ENCODE data around the gene ZNF827.
A peak's percentile ranks its signal among the peaks of the same experiment; 100 is the strongest.

The ZNF827 gene

DNA sequence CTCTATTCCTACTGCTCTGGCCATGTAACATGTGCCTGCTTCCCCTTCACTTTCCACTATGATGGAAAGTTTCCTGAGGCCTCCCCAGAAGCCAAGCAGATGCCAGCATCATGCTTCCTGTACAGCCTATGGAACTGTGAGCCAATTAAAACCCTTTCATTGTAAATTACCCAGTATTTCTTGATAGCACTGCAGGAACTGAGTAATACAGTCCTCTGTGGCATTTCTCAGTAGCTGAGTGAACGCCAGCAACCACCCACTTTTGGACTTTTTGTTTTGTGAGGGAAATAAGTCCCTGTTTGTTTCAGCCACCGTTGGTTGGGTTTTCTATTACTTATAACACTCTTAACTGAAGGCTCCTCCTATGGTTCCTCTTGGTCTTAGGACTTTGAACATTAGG lies 154.6 kb downstream of the ZNF827 start:
- no peak for DNase-seq

DNA sequence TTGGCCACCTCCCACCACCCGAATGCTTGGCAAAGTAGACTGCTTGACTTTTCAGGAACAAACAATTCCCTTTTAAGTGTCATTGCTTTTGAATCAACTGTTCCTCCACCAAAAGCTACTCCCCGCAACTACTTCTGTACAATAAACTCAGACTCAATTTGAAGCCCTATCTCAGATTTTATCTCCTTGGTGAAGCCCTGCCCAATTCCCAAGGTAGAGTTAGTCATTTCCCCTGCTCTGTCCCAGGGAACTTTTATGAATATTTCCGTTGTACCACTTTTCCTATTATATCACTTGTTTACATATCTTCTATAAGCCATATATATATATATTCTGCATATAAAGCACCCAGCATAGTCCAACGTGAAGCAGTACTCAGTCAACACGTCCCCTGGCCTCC lies 155.9 kb downstream of the ZNF827 start:
- DNase-seq: no peak

DNA sequence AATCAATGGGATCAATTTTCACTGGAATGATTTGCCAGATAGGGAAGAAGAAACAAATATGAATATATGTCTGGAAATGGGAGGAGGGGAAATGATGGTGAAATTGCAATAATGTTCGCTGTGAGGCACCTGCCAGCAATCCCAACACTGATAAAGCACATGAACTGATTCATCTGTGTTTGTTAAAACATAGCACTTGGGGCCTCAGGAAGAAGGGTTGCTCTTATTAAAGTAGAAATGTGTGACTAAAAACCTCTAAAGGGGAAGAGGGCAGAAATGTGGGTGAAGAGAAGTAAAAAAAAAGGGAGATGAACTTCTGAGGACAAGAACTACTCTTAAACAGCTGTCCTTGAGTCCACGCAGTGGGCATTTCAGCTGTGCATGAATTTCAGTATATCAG lies 157.3 kb downstream of the ZNF827 start:
- no peak for DNase-seq

DNA sequence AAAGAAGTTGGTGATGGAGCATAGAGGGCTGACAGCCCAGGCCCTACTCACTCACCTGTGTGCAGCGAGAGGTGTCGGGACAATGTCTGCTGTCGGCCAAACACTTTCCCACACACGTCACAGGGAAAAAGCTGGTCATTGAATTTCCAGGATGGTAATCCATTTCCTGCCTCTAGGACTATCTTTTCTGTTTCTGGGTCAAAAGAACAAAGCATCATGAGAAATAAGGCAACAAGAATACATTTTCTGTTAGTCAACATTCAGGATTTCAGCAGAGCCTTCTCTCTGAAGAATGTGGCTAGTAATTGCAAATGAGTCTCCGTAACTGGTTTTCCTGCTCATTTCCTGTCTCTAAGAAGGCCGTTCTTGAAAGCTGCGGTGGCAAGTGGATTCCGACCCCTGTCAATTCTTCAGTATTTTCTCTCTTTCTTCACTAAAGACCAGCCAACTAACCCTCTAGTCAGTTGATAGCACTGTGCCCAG lies 159.3 kb downstream of the ZNF827 start:
- DNase-seq: no peak

DNA sequence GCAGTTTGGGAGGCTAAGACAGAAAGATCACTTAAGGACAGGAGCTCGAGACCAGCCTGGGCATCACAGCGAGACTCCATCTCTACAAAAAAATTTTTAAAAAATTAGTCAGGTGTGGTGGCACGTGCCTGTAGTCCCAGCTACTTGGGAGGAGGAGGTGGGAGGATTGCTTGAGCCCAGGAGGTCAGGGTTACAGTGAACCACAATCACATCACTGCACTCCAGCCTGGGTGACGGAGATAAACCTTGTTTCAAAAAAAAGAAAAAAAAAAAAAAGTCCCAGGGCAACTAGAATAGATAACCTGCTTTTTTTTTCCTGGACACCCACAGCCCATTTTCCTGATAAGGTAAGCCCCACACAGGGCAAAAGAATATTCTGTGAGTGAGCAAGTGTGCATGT lies 162.4 kb downstream of the ZNF827 start:
- no peak for DNase-seq

DNA sequence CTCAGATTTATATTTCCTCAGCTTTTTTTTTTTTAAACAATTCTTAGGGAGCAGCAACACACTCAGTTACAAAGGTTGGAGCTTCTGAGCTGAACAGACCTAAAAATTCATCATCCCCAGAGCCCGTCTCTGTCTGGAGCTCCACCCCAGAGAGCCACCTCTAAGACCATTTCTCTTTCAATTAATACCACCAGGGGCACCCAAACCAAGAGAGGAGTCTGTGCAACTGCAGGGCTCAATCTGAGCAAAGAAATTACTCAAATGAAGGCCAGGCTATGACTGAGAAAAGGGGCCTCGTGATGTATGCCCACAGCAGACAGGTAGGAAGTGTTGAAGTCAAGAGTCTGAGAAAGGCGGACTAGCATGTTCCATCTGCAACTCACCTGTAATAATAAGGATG lies 163.2 kb downstream of the ZNF827 start:
- DNase-seq: no peak

DNA sequence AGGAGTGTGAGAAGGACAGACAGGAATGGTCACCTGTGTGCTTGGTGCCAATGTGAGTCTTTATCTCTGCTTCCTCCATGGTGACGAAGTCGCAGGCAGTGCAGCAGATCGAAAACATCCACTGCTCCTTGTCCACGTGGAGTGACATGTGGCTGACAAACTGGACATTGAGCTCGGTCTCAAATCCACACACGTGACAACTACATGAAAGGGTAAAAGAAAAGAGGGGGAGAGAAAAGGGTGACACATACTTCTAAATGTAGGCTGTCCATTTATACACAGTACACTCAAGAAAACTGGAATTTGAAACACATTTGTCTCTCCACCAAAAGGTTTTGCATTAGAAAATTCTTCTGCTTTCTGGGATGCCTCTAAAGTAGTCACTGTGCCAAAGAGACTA lies 164.2 kb downstream of the ZNF827 start:
- no peak for DNase-seq

DNA sequence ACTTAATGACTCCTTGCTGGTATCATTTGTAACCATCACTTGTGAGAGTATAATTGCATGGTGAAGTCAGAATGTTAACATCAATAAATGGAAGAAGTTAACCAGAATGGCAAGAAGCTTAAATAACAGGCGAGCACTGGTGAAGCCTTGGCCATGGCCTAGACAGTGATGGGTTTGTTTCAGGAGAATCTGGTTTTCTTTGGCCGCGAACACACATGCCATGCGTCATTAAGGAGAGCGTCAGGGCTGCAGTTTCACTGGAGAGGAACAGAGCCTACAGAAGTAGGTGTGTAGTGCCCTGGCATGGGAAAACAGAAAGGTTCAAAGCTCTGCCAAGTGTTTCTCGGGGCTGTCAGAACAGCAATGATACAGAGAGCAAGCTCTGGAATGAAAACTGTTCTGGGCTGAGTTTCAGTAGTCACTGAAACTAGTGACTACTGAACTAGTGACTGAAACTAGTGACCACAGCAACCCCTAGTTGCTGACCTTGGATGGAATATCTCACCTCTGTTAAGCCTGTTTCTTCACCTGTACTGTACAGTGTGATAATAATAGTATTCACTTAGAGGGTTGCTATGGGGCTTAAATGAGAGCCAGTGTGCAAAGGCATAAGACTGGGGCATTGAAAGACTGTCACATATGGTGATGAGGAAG lies 164.9 kb downstream of the ZNF827 start:
- no peak for DNase-seq

DNA sequence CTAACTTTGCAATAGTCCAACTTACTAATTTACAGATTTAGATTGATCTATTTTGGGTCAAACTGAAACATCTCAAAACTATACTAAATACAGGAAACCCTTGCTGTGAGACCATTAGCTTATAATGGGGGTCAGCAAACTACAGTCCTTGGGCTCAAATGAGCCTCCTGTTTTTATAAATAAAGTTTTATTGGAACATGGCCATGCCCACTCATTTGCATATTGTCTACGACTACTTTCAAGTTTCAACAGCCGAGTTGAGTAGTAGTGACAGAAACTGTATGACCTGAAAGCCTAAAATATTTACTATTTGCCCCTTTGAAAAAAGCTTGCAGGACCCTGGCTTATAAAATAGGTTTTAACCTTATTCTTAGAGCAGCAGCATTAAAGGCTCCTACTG lies 166.3 kb downstream of the ZNF827 start:
- no peak for DNase-seq

DNA sequence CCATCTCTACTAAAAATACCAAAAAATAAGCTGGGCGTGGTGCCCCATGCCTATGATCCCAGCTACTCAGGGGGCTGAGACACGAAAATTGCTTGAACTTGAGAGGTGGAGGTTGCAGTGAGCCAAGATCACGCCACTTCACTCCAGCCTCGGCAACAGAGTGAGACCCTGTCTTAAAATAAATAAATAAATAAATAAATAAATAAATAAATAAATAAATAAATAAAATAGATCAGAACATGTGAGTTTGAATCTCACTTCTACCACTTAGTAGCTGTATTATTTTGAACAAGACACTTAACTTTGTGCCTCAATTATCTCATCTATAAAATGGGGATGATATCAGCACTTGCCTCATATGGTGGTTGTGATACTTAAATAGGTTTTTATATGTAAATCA lies 168.5 kb downstream of the ZNF827 start:
- peak; percentile 16 for DNase-seq

DNA sequence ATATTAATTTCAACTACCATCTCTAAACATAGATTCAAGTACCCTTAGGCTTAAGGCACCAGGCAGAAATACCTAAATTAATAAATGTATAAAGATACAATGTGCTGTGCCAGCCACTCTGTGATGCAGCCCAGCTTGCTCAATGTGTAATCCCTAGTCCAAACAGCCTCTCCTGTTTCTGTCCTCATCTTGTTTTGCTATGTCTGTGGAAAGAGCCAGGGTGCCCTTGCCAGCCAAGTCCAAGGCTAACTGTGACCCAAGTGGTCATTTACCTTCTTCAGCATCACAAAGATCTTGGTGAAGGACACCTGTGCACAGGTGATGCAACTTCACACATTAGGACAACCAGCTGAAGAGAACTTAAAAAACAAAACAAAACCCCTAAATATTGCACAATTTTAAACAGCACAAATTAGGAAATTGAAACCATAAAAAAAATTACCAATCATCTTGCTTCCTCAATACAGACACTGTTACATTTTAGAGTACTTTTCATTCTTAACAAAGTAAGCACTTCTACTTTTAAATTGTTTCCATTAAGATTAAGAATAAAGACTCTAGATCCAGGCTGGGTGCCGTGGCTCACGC lies 169.1 kb downstream of the ZNF827 start:
- no peak for DNase-seq

DNA sequence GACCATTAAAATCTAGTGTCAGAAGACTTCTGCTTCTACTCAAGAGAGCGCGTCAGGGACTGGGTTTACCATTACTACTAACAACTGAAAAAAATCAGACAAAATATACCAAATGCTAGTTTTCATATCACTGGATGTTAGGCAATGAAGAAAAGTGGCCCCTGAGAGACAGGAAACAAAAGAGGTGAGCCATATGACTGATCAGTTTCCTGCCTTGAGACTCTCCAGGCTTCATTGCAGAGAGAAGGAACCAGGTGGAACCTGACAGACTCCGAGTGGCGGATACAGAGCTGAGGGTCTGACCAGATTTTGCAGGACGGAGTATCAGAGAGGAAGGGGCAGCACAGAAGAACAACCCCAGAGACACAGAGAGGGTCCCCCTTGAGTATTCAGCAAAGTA lies 172.3 kb downstream of the ZNF827 start:
- no peak for DNase-seq

DNA sequence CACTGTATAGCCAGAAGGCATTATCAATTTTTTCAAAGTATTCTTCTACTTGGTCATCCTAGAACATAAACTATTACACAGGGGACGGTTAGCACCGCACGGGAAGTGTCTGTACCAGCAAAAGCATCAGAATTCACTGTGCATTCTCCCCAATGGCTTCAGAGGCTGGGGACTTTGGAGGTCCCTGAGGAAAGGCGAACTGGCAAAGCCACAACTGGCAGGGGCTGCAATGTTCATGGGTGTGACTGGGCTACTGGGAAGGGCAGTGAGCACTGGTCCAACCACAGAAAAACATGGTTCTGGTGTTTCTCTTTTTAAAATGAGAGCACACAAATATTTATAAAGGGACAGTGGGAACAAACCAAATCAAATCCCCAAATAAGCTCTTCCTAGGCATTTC lies 175.2 kb downstream of the ZNF827 start:
- DNase-seq: no peak

DNA sequence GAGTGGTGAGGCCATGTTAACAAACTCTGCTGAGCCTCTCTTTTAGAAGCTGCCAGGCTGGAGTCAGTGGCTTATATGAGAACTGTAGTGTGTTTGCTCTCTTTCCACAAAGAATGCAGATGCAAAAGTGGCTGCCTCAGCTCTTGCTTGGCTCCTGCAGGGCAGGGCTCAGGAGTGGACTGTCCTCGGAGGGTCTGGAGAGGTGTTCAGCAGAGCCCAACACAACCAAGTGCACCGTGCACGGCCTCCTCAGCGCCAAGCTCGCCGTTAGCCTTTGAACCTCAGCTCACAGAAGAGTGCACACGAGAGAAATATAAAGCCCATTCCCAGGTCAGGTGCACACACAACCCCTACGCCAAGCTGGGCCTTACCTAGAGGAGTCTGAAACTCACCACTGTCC lies 175.9 kb downstream of the ZNF827 start:
- DNase-seq: no peak

DNA sequence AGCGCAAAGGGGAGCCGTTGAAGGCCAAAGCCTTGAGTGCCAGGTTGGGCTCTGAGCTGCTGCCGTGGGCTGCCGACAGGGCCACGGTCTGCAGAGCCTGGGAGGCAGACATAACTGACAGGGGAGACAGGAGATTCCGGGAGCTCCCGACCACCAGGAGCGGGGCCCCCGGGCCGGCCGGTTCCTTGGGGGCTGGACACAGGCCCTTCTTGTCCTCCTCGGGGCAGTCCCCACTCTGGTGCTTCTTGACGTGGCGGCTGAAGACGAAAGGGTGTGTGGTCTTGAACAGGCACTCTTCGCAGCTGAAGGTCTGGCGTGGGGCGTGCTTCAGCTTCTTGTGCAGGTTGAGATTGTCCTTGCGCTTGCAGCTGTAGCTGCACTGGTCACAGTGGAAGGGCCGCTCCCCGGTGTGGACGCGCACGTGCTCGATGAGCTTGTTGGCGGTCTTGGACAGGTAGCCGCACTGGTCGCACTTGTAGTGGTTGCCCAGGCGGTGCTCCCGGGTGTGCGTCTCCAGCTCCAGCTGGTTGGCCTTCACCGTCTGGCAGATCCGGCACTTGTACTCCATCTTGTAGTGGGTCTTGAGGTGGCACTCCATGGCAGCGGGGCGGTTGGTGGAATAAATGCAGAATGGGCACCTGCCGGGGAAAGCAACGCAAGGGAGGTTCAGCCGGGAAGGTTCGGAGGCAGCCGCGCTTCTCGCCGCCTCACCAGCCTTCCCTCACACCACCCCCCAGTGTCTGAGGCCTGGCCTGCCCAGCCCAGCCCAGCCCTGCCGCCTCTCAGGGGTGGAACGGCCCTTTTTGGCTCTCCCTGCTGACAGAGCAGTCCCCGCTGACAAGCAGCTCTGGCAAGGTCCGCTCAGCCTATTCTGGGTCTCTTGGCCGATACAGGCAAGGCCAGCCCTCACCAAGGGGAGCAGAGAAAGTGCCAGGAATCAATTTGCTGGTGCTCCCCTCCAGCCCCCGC lies 177.4 kb downstream of the ZNF827 start:
- DNase-seq: no peak

DNA sequence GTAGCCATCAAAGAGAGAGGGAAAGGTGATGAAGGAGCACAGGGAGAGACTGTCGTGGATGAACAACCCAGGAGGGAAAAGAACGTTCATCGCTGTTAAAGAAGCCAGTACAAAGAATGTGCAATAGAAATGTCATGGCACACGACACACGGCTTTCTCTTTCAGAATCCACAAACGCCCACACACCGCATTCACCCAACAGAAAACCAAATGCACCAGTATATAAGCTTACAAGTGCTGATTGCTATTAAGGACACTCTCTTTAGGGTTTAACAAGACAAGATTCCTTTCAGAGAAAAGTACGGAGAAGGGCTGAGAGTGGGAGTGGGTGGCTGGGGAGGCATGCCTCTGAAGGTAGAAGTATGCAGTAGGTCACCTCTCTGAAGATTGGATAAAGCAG lies 178.4 kb downstream of the ZNF827 start:
- no peak for DNase-seq

DNA sequence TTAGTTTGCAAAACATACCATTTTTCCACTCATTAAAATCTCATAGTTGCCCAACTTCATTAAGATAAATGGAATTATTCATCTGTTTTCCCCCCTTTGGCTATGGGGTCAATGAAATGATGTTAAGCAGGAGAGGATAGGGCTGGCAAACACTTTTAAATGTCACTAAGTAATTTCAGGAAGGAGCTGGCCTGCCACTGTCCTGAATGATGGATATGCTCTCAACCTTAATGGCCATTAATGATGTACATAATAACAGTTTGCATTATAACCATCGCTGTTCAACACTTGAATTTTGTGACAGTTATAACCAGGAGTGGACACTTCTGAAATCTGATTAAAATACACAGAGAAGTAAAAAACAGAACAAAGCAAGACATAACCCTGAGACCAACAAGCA lies 181.4 kb downstream of the ZNF827 start:
- no peak for DNase-seq

DNA sequence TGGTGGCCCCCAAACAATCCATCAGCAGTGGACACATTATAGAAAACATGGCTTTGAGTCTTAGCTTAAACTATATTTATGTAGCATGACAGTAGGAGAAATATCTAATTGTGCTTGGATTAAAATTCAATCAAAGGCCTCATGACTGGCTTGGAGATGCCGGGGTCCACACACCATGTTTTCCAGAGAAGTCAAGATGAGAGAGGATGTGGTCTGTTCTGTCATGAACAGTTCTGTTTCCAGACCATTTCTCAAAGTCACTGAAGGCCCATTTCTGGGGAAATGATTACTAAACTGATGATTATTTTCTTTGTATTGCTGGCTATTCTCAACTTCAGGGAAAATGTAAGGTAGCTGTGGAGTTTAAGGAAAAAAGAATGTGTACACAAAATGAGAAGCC lies 182.4 kb downstream of the ZNF827 start:
- no peak for DNase-seq

DNA sequence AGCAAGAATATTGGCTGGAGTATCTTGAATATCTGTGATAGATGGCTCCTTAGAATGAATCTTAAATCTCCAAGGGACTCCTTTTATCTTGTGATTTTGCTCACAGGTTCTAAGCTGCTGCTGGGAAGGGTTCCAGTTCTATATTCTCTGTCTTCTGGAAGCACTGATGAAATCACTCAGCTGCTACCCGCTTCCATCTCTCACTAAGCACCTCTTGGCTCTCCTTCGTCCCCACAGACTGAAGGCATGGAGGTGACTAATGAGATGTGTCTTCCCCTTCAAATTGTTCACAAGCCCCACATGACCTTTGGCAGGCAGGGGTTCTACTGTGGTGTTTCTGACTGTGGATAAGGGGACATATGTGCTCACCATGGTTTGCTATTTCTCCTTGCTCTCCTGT lies 182.8 kb downstream of the ZNF827 start:
- no peak for DNase-seq

DNA sequence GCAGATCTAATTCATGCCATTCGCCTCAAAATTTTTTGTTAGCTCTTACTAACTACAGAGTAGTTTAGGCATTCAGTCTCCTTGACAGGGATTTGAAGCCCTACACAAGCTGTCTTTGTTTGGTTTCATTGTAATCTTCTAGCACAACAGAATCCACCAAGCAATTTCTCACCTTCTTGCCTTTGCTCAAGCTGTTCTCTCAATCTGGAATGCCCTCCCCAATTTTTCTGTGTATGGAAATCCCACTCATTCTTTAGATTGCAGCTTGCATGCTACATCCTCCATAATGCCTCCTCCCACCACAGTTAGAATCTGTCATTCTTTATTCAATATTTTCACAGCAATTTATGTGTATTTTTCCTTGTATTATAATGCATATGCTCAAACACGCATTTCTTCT lies 195.0 kb downstream of the ZNF827 start:
- DNase-seq: no peak

DNA sequence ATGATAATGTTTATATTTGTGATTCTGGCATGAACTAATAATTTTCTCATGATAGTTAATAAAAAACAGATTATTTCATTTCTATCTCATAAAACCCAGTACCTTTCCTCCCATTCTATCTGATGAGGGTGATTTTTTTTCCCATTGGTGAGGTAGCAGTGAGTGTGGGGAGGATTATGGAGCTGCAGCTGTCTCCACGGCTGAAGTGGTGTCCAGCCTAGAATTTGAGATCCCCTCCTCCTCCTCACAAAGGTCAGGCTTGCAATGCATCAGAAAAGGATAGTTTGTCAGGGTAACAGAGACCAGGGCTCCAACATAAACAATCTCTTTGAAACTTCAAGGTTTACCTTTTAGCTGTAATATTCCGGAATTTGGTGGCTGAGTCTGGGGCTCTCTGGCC lies 197.8 kb downstream of the ZNF827 start:
- no peak for DNase-seq

DNA sequence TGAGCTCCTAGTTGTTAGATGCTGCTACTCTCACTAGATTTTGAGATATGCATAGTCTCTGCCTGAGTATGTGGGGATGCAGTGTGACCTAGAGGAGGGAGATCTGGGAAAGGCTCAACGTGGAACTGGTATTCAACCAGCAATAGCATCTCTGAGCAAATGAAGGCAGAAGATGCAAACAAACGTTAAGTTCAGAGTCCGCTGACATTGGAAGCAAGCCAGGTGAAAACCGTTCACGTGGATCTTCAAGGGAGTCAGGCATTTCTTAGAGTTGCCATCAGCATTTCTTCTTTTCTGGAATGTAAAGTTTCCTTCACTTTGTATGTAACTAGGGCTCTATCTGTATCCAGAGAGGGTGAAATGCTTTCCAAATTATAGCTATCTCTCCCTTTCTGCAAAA lies 198.8 kb downstream of the ZNF827 start:
- DNase-seq: no peak

DNA sequence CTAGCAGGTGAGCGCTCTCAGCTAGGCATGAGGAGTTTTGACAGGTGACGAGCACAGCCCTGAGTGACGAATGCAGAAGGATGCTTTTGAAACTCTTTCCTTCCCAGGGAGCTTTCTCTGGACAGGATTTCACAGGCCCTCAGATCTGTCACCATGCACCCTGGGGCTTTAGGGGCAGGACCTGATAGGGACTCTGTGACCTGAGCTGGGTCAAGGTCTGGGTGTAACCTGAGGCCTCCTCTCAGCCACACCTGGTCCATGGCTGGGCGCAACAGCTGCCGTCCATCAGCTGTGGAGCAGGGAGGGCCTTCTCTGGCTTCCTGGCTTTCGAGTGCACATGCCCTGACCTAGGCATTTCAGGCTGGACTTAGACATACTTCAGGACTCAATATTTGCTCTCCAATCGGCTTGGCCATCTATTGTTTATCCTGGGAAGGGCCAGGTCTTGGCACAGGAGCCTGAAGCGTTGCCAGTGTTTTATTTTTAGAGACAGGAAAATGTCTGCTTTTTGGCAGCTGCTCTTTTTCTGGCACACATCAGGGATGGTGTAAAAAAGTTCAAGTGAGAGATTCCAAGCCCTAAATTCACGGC lies 202.3 kb downstream of the ZNF827 start:
- DNase-seq: no peak

DNA sequence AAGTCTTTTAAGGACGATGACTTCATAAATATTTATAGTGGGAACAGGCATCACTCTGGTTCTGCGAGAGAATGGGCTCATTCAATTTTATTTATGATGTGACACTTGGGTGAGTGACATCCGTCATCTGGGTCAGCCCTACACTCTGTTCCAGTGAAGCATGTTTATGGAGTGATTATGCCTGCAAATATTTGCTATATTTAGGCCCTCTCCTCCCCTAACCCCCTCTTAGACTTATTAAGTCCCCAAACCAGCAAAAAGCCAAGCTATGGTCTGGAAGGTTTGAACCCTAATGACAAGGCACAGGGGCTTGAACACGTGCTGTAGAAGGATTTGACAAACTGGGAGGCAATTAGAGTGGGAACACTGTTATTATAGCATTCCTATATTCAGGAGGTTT lies 202.8 kb downstream of the ZNF827 start:
- DNase-seq: no peak
